DOHH2 (cell line): Measurements from ENCODE around the gene ALG3.

Experiments used
- EZH2phosphoT487 ChIP-seq: fragments of 200-600 bp; sonication (generic); IDR thresholded peaks from 2 replicates; pipeline ENCODE4 v1.6.1; 2017; ENCODE audit warnings: borderline replicate concordance, mild to moderate bottlenecking, antibody characterized with exemption, low read length, moderate library complexity, mixed read lengths
- TF ChIP-seq, protein P1 (sequence below): fragments of 200-600 bp; sonication (generic); IDR thresholded peaks from one replicate; pipeline ENCODE4 v1.5.1; 2014; ENCODE audit warnings: antibody characterized with exemption, mild to moderate bottlenecking, low read depth, low read length; ENCODE audit not compliant: poor library complexity, severe bottlenecking

DNA sequence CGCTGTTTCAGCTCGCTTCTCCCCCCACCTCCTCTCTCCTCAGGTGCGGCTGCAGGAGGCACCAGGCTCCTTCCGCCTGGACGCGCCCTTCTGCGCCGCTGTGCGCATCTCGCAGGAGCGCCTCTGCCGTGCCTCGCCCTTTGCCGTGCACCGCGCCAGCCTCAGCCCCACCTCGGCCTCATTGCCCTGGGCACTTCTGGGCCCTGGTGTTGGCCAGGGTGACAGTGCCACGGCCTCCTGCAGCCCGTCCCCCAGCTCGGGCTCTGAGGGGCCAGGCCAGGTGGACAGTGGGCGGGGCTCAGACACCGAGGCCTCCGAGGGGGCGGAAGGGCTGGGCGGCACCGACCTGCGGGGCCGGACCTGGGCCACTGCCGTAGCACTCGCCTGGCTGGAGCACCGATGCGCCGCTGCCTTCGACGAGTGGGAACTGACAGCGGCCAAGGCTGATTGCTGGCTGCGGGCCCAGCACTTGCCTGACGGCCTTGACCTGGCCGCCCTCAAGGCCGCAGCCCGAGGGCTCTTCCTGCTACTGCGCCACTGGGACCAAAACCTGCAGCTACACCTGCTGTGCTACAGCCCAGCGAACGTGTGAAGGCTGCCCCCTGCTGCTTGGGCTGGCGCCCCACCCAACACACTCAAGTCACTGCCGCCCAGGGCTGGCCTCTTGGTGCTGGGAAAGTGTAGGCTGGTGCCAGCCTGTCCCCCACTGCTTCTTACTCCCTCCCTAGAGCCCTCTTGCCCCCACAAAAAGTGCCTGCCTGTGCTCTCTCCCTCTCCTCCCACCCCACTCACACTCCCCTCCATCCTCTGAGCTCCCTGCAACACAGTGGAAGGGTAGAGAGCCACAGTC, 7.1 kb downstream of the ALG3 start:
- TF ChIP-seq, protein P1, sequence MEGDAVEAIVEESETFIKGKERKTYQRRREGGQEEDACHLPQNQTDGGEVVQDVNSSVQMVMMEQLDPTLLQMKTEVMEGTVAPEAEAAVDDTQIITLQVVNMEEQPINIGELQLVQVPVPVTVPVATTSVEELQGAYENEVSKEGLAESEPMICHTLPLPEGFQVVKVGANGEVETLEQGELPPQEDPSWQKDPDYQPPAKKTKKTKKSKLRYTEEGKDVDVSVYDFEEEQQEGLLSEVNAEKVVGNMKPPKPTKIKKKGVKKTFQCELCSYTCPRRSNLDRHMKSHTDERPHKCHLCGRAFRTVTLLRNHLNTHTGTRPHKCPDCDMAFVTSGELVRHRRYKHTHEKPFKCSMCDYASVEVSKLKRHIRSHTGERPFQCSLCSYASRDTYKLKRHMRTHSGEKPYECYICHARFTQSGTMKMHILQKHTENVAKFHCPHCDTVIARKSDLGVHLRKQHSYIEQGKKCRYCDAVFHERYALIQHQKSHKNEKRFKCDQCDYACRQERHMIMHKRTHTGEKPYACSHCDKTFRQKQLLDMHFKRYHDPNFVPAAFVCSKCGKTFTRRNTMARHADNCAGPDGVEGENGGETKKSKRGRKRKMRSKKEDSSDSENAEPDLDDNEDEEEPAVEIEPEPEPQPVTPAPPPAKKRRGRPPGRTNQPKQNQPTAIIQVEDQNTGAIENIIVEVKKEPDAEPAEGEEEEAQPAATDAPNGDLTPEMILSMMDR: peak; percentile 56
- TF ChIP-seq EZH2phosphoT487: no peak
